Right atrium auricular region (tissue), 2 donors: ENCODE data around the gene KLF8. TPM values are rescaled to one million over a fixed set of nuclear protein-coding genes. Genes with fewer than 3 reads are reported as not detected.

Experiments used
- DNase-seq: peaks from one replicate; pipeline ENCODE4 v3.0.0-alpha.2; 2019; ENCODE audit warnings: low spot score
- H3K27ac ChIP-seq, 2 donors: fragments of 200-600 bp; sonication (generic); 1 replicate in 1 of 2; 2 replicates in 1 of 2; pipeline ENCODE4 v1.5.1; 2016 to 2019
- H3K27me3 ChIP-seq, 2 donors: fragments of 200-600 bp; sonication (generic); one replicate each; pipeline versions ENCODE4 v1.5.1 to v1.6.0; 2017 to 2019
- H3K36me3 ChIP-seq: fragments of 200-600 bp; sonication (generic); one replicate; pipeline ENCODE4 v1.5.1; 2016
- H3K4me1 ChIP-seq, 2 donors: fragments of 200-600 bp; sonication (generic); one replicate each; pipeline versions ENCODE4 v1.5.1 to v1.6.0; 2017 to 2019
- H3K4me3 ChIP-seq, 2 donors: fragments of 200-600 bp; sonication (generic); 1 replicate in 1 of 2; 2 replicates in 1 of 2; pipeline ENCODE4 v1.5.1; 2017 to 2019; ENCODE audit warnings: mild to moderate bottlenecking in 1 of 2, moderate library complexity in 1 of 2
- H3K9me3 ChIP-seq, 2 donors: fragments of 200-600 bp; sonication (generic); one replicate each; pipeline ENCODE4 v1.5.1; 2019
- CTCF ChIP-seq, 2 donors: fragments of 200-600 bp; sonication (generic); IDR thresholded peaks; one replicate each; pipeline ENCODE4 v1.5.1; 2019; ENCODE audit warnings: antibody characterized with exemption in 2 of 2
- total RNA-seq, 2 donors: library from RNA; depleted of rRNA; stranded (reverse); fragments of >200 nt; gene quantifications; one replicate each; pipeline ENCODE4 v1.1.0, GENCODE V29; 2016

KLF8 gene
- total RNA-seq, 2 donors from 2014 or later: 6.4 to 6.9 TPM

DNA sequence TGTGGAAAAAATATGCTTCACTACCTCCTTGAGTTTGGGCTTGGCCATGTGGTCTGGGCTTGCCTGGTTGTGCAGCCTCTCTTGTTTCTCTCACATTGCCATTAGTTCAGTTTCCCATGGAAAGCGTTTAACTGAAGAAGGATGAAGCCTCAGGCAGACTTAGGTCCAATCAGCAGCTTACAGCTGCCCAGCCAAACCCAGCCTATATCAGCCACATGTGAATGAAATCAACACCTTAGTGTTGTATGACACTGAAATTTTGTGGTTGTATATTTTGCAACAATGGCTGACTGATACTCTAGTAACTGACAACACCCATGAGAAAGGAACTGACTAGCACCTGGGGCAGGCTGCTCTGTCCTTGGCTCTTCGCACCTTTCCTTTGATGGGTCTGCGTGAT, 81.2 kb downstream of the KLF8 start:
- Histone ChIP-seq H3K9me3 (peaks cover 0 to 1% of the 10 kb centered on the region in 2 donors), H3K4me1 (no peaks in the 10 kb centered on the region), H3K36me3 (no peaks in the 10 kb centered on the region), H3K27me3 (no peaks in the 10 kb centered on the region), H3K27ac (no peak overlapping the region), H3K4me3 (no peak overlapping the region)
- DNase-seq: no peak
- no peak for TF ChIP-seq CTCF (IDR thresholded peaks at IDR 0.05)

GRCh38 chrX:56314334-56314733, 82.2 kb downstream of the KLF8 start:
- H3K9me3 ChIP-seq: peaks cover 0 to under 1% of the 10 kb centered on the region in 2 donors
- no peaks in the 10 kb centered on the region for H3K4me1 ChIP-seq
- no peak for DNase-seq
- H3K36me3 ChIP-seq: no peaks in the 10 kb centered on the region
- H3K4me3 ChIP-seq: no peak overlapping the region
- no peak overlapping the region for H3K27ac ChIP-seq
- TF ChIP-seq CTCF (IDR thresholded peaks at IDR 0.05): no peak
- no peaks in the 10 kb centered on the region for H3K27me3 ChIP-seq

GRCh38 chrX:56318076-56318475, 85.9 kb downstream of the KLF8 start:
- no peak overlapping the region for H3K27ac ChIP-seq

DNA sequence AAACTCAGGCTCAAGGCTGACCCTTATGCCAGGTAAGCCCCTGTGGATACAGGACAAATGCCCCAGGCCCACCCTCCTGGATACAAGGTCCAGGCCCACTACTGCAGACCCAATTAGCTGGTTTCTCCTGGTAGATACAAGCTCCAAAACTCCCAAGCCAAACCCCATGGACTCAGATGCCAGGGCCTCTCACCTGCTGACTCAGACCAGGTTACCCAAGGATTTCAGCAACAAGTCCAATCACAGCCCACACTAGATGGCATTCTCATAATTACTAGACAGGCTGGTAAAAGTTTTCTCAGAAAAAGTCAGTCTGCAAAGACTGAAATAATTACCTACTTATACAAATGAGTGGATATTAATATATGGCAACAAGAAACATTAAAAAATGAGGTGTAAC, 87.0 kb downstream of the KLF8 start:
- Histone ChIP-seq H3K27me3 (no peaks in the 10 kb centered on the region), H3K9me3 (peaks cover 0 to 7% of the 10 kb centered on the region in 2 donors), H3K27ac (no peak overlapping the region), H3K36me3 (no peaks in the 10 kb centered on the region), H3K4me1 (no peaks in the 10 kb centered on the region), H3K4me3 (no peak overlapping the region)
- DNase-seq: no peak
- TF ChIP-seq CTCF (IDR thresholded peaks at IDR 0.05): no peak

More at GRCh38 chrX:56318076-56318475, 85.9 kb downstream of the KLF8 start:
- no peak for DNase-seq
- H3K4me3 ChIP-seq: no peak overlapping the region
- H3K4me1 ChIP-seq: no peaks in the 10 kb centered on the region
- H3K27me3 ChIP-seq: no peaks in the 10 kb centered on the region
- no peak for TF ChIP-seq CTCF (IDR thresholded peaks at IDR 0.05)
- no peaks in the 10 kb centered on the region for H3K36me3 ChIP-seq
- H3K9me3 ChIP-seq: peaks cover 0 to 7% of the 10 kb centered on the region in 2 donors
